Measurements from ENCODE around the gene MSLN. TPM values are rescaled to one million over a fixed set of nuclear protein-coding genes. Genes with fewer than 3 reads are reported as not detected.

MSLN gene
- total RNA-seq, 1 experiment from 2014 or later: not detected

GRCh38 chr16:802914-803753, 42.6 kb downstream of the MSLN start:
- CTCF ChIA-PET: interaction anchor here (0.7 kb wide), 1 partner anchor 89 kb away, joined by 4 read pairs; no protein-coding TSS in a partner anchor
- DNase-seq (ENCODE audit: low spot score): no peak

GRCh38 chr16:803754-804080, 43.2 kb downstream of the MSLN start:
- H3K4me1 ChIP-seq (ENCODE audit: insufficient read depth, low read length, poor library complexity, severe bottlenecking): no peaks in the 10 kb centered on the region
- peaks cover 45% of the 10 kb centered on the region for H3K27me3 ChIP-seq (replicated peaks; ENCODE audit: insufficient read depth, low read depth, low read length, poor library complexity)
- ChIA-PET CTCF (interaction anchor here (0.7 kb wide), 1 partner anchor 89 kb away, joined by 4 read pairs; no protein-coding TSS in a partner anchor), POLR2A (ENCODE audit: low non-redundant PET) (interaction anchor here (0.8 kb wide), 1 partner anchor 482 kb away, joined by 11 read pairs; no protein-coding TSS in a partner anchor)
- no peak for DNase-seq (ENCODE audit: low spot score)
- BruUV-seq (replicated peaks): no TSS peak
- no peaks in the 10 kb centered on the region for H3K9me3 ChIP-seq (ENCODE audit: low read depth, low read length, poor library complexity, severe bottlenecking)
- no peak overlapping the region for H3K4me3 ChIP-seq (ENCODE audit: low read depth, low read length, poor library complexity, severe bottlenecking)
- TF ChIP-seq CTCF (conservative IDR thresholded peaks at IDR 0.05; ENCODE audit: low read depth, low read length): no peak
- TF ChIP-seq EZH2 (IDR thresholded peaks at IDR 0.05; ENCODE audit: borderline replicate concordance, low read depth, low read length, poor library complexity, severe bottlenecking): no peak
- H3K27ac ChIP-seq (ENCODE audit: low read depth, low read length, poor library complexity, severe bottlenecking): no peak overlapping the region
- H3K36me3 ChIP-seq (ENCODE audit: insufficient read depth, low read length, poor library complexity, severe bottlenecking): no peaks in the 10 kb centered on the region
- intact Hi-C loops (cut with micrococcal nuclease; ENCODE audit: unreplicated experiment): no loop called here

More at GRCh38 chr16:802914-803753, 42.6 kb downstream of the MSLN start:
- no peaks in the 10 kb centered on the region for H3K36me3 ChIP-seq (ENCODE audit: insufficient read depth, low read length, poor library complexity, severe bottlenecking)
- intact Hi-C loops (cut with micrococcal nuclease; ENCODE audit: unreplicated experiment): no loop called here
- TF ChIP-seq EZH2 (IDR thresholded peaks at IDR 0.05; ENCODE audit: borderline replicate concordance, low read depth, low read length, poor library complexity, severe bottlenecking) (peak; percentile 59), CTCF (conservative IDR thresholded peaks at IDR 0.05; ENCODE audit: low read depth, low read length) (no peak)
- H3K4me1 ChIP-seq (ENCODE audit: insufficient read depth, low read length, poor library complexity, severe bottlenecking): no peaks in the 10 kb centered on the region
- H3K27me3 ChIP-seq (replicated peaks; ENCODE audit: insufficient read depth, low read depth, low read length, poor library complexity): peaks cover 45% of the 10 kb centered on the region
- BruUV-seq (replicated peaks): no TSS peak
- POLR2A ChIA-PET (ENCODE audit: low non-redundant PET): interaction anchor here (0.8 kb wide), 1 partner anchor 481 kb away, joined by 11 read pairs; no protein-coding TSS in a partner anchor
- no peak overlapping the region for H3K27ac ChIP-seq (ENCODE audit: low read depth, low read length, poor library complexity, severe bottlenecking)
- no peak overlapping the region for H3K4me3 ChIP-seq (ENCODE audit: low read depth, low read length, poor library complexity, severe bottlenecking)
- no peaks in the 10 kb centered on the region for H3K9me3 ChIP-seq (ENCODE audit: low read depth, low read length, poor library complexity, severe bottlenecking)

- Histone ChIP-seq H3K4me1 (ENCODE audit: insufficient read depth, low read length, poor library complexity, severe bottlenecking) (no peaks in the 10 kb centered on the region), H3K36me3 (ENCODE audit: insufficient read depth, low read length, poor library complexity, severe bottlenecking) (no peaks in the 10 kb centered on the region), H3K9me3 (ENCODE audit: low read depth, low read length, poor library complexity, severe bottlenecking) (no peaks in the 10 kb centered on the region), H3K27me3 (replicated peaks; ENCODE audit: insufficient read depth, low read depth, low read length, poor library complexity) (peaks cover 45% of the 10 kb centered on the region), H3K27ac (ENCODE audit: low read depth, low read length, poor library complexity, severe bottlenecking) (no peak overlapping the region), H3K4me3 (ENCODE audit: low read depth, low read length, poor library complexity, severe bottlenecking) (no peak overlapping the region)
- CTCF ChIA-PET: interaction anchor here (0.6 kb wide), 1 partner anchor 464 kb away, joined by 4 read pairs; no protein-coding TSS in a partner anchor
- no TSS peak for BruUV-seq (replicated peaks)
- no peak for TF ChIP-seq EZH2 (IDR thresholded peaks at IDR 0.05; ENCODE audit: borderline replicate concordance, low read depth, low read length, poor library complexity, severe bottlenecking)
- no peak for TF ChIP-seq CTCF (conservative IDR thresholded peaks at IDR 0.05; ENCODE audit: low read depth, low read length)
- intact Hi-C loops (cut with micrococcal nuclease; ENCODE audit: unreplicated experiment): no loop called here
- DNase-seq (ENCODE audit: low spot score): no peak
- POLR2A ChIA-PET (ENCODE audit: low non-redundant PET): no interaction called here
Measured at GRCh38 chr16:804193-805048, 43.9 kb downstream of the MSLN start.

Measured in A673 (cell line).